ENCODE measurements around the gene XYLT1. TPM values are rescaled to one million over a fixed set of nuclear protein-coding genes. Genes with fewer than 3 reads are reported as not detected.

XYLT1 gene
- total RNA-seq, 1 experiment from 2014 or later = 25.0 TPM

GRCh38 chr16:17345043-17345442 is 125.7 kb downstream of the XYLT1 start:
- TF ChIP-seq, protein P1, sequence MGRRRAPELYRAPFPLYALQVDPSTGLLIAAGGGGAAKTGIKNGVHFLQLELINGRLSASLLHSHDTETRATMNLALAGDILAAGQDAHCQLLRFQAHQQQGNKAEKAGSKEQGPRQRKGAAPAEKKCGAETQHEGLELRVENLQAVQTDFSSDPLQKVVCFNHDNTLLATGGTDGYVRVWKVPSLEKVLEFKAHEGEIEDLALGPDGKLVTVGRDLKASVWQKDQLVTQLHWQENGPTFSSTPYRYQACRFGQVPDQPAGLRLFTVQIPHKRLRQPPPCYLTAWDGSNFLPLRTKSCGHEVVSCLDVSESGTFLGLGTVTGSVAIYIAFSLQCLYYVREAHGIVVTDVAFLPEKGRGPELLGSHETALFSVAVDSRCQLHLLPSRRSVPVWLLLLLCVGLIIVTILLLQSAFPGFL (CRISPR knock-in tag; IDR thresholded peaks at IDR 0.05; ENCODE audit: borderline replicate concordance) = no peak
- no peak for TF ChIP-seq ARID4B (CRISPR knock-in tag; IDR thresholded peaks at IDR 0.05; ENCODE audit: borderline replicate concordance)
- no peak for TF ChIP-seq SMAD4 (CRISPR knock-in tag; IDR thresholded peaks at IDR 0.05)
- no peak for TF ChIP-seq IRF2 (CRISPR knock-in tag; IDR thresholded peaks at IDR 0.05; ENCODE audit: borderline replicate concordance, low read depth)
- TF ChIP-seq CTCF (IDR thresholded peaks at IDR 0.05) = no peak
- no peak for TF ChIP-seq NFE2L1 (CRISPR knock-in tag; IDR thresholded peaks at IDR 0.05)
- no peak for TF ChIP-seq TEAD4 (CRISPR knock-in tag; IDR thresholded peaks at IDR 0.05)
- TF ChIP-seq, protein P2, sequence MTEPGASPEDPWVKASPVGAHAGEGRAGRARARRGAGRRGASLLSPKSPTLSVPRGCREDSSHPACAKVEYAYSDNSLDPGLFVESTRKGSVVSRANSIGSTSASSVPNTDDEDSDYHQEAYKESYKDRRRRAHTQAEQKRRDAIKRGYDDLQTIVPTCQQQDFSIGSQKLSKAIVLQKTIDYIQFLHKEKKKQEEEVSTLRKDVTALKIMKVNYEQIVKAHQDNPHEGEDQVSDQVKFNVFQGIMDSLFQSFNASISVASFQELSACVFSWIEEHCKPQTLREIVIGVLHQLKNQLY (CRISPR knock-in tag; IDR thresholded peaks at IDR 0.05) = no peak
- TF ChIP-seq, protein P3, sequence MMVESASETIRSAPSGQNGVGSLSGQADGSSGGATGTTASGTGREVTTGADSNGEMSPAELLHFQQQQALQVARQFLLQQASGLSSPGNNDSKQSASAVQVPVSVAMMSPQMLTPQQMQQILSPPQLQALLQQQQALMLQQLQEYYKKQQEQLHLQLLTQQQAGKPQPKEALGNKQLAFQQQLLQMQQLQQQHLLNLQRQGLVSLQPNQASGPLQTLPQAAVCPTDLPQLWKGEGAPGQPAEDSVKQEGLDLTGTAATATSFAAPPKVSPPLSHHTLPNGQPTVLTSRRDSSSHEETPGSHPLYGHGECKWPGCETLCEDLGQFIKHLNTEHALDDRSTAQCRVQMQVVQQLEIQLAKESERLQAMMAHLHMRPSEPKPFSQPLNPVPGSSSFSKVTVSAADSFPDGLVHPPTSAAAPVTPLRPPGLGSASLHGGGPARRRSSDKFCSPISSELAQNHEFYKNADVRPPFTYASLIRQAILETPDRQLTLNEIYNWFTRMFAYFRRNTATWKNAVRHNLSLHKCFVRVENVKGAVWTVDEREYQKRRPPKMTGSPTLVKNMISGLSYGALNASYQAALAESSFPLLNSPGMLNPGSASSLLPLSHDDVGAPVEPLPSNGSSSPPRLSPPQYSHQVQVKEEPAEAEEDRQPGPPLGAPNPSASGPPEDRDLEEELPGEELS (CRISPR knock-in tag; IDR thresholded peaks at IDR 0.05) = no peak
- TF ChIP-seq JUN (CRISPR knock-in tag; IDR thresholded peaks at IDR 0.05) = no peak
- TF ChIP-seq SOX15 (CRISPR knock-in tag; IDR thresholded peaks at IDR 0.05) = no peak
- no peak for TF ChIP-seq NR1H2 (CRISPR knock-in tag; IDR thresholded peaks at IDR 0.05)
- TF ChIP-seq ZNF532 (CRISPR knock-in tag; IDR thresholded peaks at IDR 0.05; ENCODE audit: borderline replicate concordance) = no peak
- no peak for TF ChIP-seq RELA (CRISPR knock-in tag; IDR thresholded peaks at IDR 0.05; ENCODE audit: borderline replicate concordance)
- Mint-ChIP-seq H3K4me1 (no peaks in the 10 kb centered on the region), H3K27me3 (ENCODE audit: low read depth) (no peaks in the 10 kb centered on the region), H3K4me3 (no peak overlapping the region), H3K36me3 (0 out of 2 replicates have a peak, but pooled peaks cover under 1% of the 10 kb centered on the region), H3K9me3 (peaks cover under 1% of the 10 kb centered on the region; the same call in 1 of the 2 replicates), H3K27ac (no peak overlapping the region; the same call in 1 of the 2 replicates)
- DNase-seq (ENCODE audit: low spot score) = no peak
- CTCF ChIA-PET = interaction anchor here (0.9 to 1.7 kb wide), 5 partner anchors 23 to 123 kb away, joined by 3 to 10 read pairs (median 4); no protein-coding TSS in a partner anchor
- POLR2A ChIA-PET = interaction anchor here (0.6 kb wide), 1 partner anchor 250 kb away, joined by 5 read pairs; no protein-coding TSS in a partner anchor
- ATAC-seq = no peak
